Gastrocnemius medialis (tissue), 4 donors: ENCODE measurements around the gene C2orf72. TPM values are rescaled to one million over a fixed set of nuclear protein-coding genes. Genes with fewer than 3 reads are reported as not detected.

Experiments used
- ATAC-seq, 2 donors: fragments of 150-250 bp; one replicate each; pipeline ENCODE4 v1.9.1; 2016
- DNase-seq, 2 donors: peaks; one replicate each; pipeline ENCODE4 v3.0.0-alpha.2; 2019
- H3K27ac ChIP-seq, 4 donors: fragments of 200-600 bp; sonication (generic); 1 replicate in 1 of 4; 2 replicates in 3 of 4; pipeline ENCODE4 v1.5.1; 2016 to 2018; ENCODE audit warnings: mild to moderate bottlenecking in 2 of 4, moderate library complexity in 1 of 4
- H3K27me3 ChIP-seq, 3 donors: fragments of 200-600 bp; sonication (generic) in 2 of 3; 1 replicate in 1 of 3; 2 replicates in 2 of 3; pipeline versions ENCODE4 v1.5.1 to v1.6.0; 2016 to 2019; ENCODE audit warnings: mild to moderate bottlenecking in 1 of 3, moderate library complexity in 1 of 3
- H3K36me3 ChIP-seq, 2 donors: fragments of 200-600 bp; sonication (generic) in 1 of 2; one replicate each; pipeline ENCODE4 v1.5.1; 2017 to 2018
- H3K4me1 ChIP-seq, 2 donors: fragments of 200-600 bp; sonication (generic) in 1 of 2; one replicate each; pipeline ENCODE4 v1.5.1; 2016 to 2017; ENCODE audit warnings: mild to moderate bottlenecking in 2 of 2
- H3K4me3 ChIP-seq, 4 donors: fragments of 200-600 bp; sonication (generic) in 3 of 4; 1 replicate in 1 of 4; 2 replicates in 3 of 4; pipeline ENCODE4 v1.5.1; 2016 to 2019; ENCODE audit warnings: mild to moderate bottlenecking in 2 of 4
- H3K9me3 ChIP-seq, 3 donors: fragments of 200-600 bp; sonication (generic) in 2 of 3; 1 replicate in 1 of 3; 2 replicates in 2 of 3; pipeline ENCODE4 v1.5.1; 2016 to 2019
- CTCF ChIP-seq, 5 experiments: fragments of 450-650 bp in 3 of 5; fragments of 200-600 bp in 2 of 5; sonication (generic) in 2 of 5; IDR thresholded peaks in 4 of 5; conservative IDR thresholded peaks in 1 of 5; 1 replicate in 4 of 5; 2 replicates in 1 of 5; pipeline ENCODE4 v1.5.1; 2016 to 2019; ENCODE audit warnings: antibody characterized with exemption in 5 of 5, mild to moderate bottlenecking in 3 of 5, moderate library complexity in 3 of 5
- POLR2A ChIP-seq, 2 donors: fragments of 450-650 bp; IDR thresholded peaks; one replicate each; pipeline ENCODE4 v1.6.1; 2017; ENCODE audit warnings: antibody characterized with exemption in 2 of 2, mild to moderate bottlenecking in 2 of 2, moderate library complexity in 2 of 2
- in situ Hi-C, 4 donors: fragments of 200-750 bp; cut with MboI; loops; one replicate each; pipeline versions ENCODE4 v1.15.0 to v1.8.0; 2017; ENCODE audit warnings: low sequenced_read_pairs in 4 of 4
- intact Hi-C: fragments of 100-400 bp; cut with DNase I; formaldehyde crosslinking; loops from one replicate; pipeline ENCODE4 v1.15.1; 2023; ENCODE audit warnings: low total_unique reads
- total RNA-seq, 4 donors: library from RNA; depleted of rRNA; stranded (reverse); fragments of >200 nt; gene quantifications; one replicate each; pipeline versions ENCODE4 v1.1.0 to v1.2.3, GENCODE V29; 2016

C2orf72 gene
- total RNA-seq, 4 donors from 2014 or later, result 0.10 to 0.44 (median 0.15) TPM; not detected in 1

DNA sequence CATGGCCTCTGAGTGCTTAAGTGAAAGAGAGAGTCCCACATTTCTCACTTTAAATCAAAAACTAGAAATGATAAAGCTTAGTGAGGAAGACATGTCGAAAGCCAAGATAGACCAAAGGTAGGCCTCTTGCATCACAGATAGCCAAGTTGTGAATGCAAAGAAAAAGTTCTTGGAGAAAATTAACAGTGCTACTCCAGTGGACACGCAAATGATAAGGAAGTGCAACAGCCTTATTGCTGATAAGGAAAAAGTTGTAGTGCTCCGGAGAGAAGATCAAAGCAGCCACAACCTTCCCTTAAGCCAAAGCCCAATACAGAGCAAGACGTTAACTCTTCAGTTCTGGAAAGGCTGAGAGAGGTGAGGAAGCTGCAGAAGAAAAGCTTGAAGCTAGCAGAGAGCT, 51.4 kb downstream of the C2orf72 start:
- H3K36me3 ChIP-seq, result peaks cover 7 to 97% of the 10 kb centered on the region in 2 donors
- no peak overlapping the region for H3K27ac ChIP-seq
- H3K27me3 ChIP-seq, result no peaks in the 10 kb centered on the region
- H3K9me3 ChIP-seq, result no peaks in the 10 kb centered on the region
- intact Hi-C loops, result no loop called here
- ATAC-seq, result no peak
- in situ Hi-C loops, result no loop called here
- no peak for TF ChIP-seq POLR2A (IDR thresholded peaks at IDR 0.05)
- no peak for TF ChIP-seq CTCF (IDR thresholded peaks at IDR 0.05 in 4 of 5, conservative IDR thresholded peaks at IDR 0.05 in 1 of 5)
- DNase-seq, result no peak
- peaks cover 0 to 1% of the 10 kb centered on the region in 2 donors for H3K4me1 ChIP-seq
- no peak overlapping the region for H3K4me3 ChIP-seq

DNA sequence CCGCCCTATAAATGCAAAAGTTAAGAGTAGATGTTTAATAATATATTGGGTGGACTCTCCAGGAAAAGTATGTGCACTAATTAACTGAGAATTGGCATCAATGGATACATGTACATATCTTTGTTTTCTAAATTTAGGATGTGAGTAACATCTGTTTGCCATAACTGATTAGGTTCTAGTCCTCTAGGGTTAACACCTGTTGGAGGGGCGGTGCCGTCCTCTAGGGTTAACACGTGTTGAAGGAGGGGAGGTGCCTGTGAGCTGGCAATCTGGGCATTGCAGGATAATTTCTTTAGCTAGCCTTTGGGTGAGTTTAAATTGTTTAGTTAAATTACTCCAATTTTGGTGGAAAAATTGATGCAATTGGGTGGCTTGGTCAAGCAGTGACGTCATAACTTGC, 56.6 kb downstream of the C2orf72 start:
- H3K36me3 ChIP-seq, result peaks cover 0 to 68% of the 10 kb centered on the region in 2 donors
- H3K27me3 ChIP-seq, result no peaks in the 10 kb centered on the region
- H3K4me1 ChIP-seq, result peaks cover 0 to 4% of the 10 kb centered on the region in 2 donors
- no peak overlapping the region for H3K27ac ChIP-seq
- in situ Hi-C loops (no loop called here), intact Hi-C loops (no loop called here)
- TF ChIP-seq POLR2A (IDR thresholded peaks at IDR 0.05) (no peak), CTCF (IDR thresholded peaks at IDR 0.05 in 4 of 5, conservative IDR thresholded peaks at IDR 0.05 in 1 of 5) (no peak)
- ATAC-seq (no peak), DNase-seq (no peak)
- H3K9me3 ChIP-seq, result no peaks in the 10 kb centered on the region
- no peak overlapping the region for H3K4me3 ChIP-seq

- H3K27ac ChIP-seq, result no peak overlapping the region
- peaks cover 0 to 4% of the 10 kb centered on the region in 2 donors for H3K4me1 ChIP-seq
- H3K9me3 ChIP-seq, result no peaks in the 10 kb centered on the region
- no peak for TF ChIP-seq POLR2A (IDR thresholded peaks at IDR 0.05)
- no peak for TF ChIP-seq CTCF (IDR thresholded peaks at IDR 0.05 in 4 of 5, conservative IDR thresholded peaks at IDR 0.05 in 1 of 5)
- peaks cover 0 to 68% of the 10 kb centered on the region in 2 donors for H3K36me3 ChIP-seq
- no peak for DNase-seq
- ATAC-seq, result no peak
- intact Hi-C loops (no loop called here), in situ Hi-C loops (no loop called here)
- H3K4me3 ChIP-seq, result no peak overlapping the region
- no peaks in the 10 kb centered on the region for H3K27me3 ChIP-seq
Observed at GRCh38 chr2:231094736-231095346, 57.5 kb downstream of the C2orf72 start.

Other genes with a start within 250 kb of the C2orf72 start
- gene ITM2C, start 172.6 kb upstream of the C2orf72 start, total RNA-seq, result 10 to 100 TPM in 3 of 4 donors, 1 to 10 TPM in 1; 4.9 to 11.2 (median 10.8) TPM
- gene GPR55, start 112.3 kb upstream of the C2orf72 start, total RNA-seq, result not detected
- gene SPATA3, start 41.4 kb upstream of the C2orf72 start, total RNA-seq, result not detected
- gene PSMD1, start 19.3 kb downstream of the C2orf72 start, total RNA-seq, result 100 to 1,000 TPM; 169 to 189 (median 182) TPM
- under 1 TPM in 1 of 4 donors, not detected in 3; 0.09 TPM for gene HTR2B, start 87.5 kb downstream of the C2orf72 start, total RNA-seq
- gene ARMC9, start 161.1 kb downstream of the C2orf72 start, total RNA-seq, result 1 to 10 TPM in 2 of 4 donors, under 1 TPM in 2; 0.20 to 7.2 (median 3.2) TPM